NCI-H510A (cell line): ENCODE results near the gene AHDC1.
A peak's percentile ranks its signal among the peaks of the same experiment; 100 is the strongest.

Experiments used
- DNase-seq: peaks from one replicate; lab custom pipeline; 2025; lab: John Stamatoyannopoulos, UW

The AHDC1 gene

DNA sequence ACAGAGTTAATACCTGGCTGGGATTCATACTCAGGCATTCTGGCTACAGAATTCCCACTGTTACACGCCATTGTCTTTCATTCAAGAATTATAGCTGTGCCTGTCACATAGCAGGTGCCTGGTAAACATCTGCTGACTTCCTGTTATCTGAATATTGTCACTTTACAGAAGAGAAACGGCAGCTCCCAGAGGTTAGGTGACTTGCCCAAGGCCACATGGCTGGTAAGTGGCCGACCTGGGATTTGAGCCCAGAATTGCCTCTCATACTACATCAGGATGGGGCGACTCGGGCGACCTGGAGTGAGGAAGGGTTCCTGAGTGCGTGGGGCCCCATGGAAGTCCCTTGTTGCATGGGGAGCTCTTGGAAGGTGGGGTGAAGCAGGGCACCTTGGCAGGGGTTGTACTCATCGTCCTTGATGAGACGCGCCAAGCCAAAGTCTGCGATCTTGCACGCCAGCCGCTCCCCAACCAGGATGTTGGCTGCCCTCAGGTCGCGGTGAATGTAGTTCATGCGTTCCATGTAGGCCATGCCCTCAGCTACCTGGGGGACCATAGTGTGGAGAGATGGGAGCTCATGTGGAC, 10.2 kb upstream of the AHDC1 start:
- no peak for DNase-seq

DNA sequence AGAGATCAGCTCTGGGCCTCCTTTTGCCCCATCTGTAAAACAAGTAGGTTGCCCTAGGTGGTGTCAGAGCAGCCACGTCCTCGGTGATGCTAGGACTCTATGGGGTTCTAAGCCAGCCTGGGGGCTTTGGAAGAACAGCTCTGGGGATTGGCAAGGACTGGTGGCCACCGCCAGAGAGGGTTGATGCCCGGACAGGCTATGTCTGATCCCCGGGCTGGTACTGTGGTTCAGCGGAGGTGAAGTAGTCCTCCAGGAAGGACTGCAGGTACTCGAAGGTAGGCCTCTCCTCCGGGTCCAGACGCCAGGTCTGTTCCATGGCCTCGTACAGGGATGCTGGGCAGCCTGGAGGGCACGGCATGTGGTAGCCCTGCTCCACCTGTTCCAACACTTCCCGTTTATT, 8.8 kb upstream of the AHDC1 start:
- DNase-seq: no peak

DNA sequence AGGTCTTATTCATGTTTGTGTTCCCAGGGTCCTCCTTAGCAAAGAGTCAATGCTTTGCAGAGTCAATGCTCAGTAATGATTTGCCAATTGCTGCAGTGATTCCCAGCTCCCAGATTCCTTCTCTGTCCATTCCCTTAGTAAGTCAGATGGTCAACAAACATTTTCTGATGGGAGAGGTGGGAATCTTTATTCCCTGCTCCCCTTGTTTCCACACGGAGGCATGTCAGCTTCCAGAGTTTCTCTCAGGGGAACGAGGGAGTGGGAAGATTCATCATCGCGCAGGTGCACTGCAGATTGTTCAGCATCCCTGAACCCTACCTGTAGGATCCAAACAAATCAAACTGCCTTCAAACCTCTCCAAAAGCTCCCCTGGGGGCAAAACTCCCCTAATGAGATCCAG, 7.5 kb upstream of the AHDC1 start:
- no peak for DNase-seq

DNA sequence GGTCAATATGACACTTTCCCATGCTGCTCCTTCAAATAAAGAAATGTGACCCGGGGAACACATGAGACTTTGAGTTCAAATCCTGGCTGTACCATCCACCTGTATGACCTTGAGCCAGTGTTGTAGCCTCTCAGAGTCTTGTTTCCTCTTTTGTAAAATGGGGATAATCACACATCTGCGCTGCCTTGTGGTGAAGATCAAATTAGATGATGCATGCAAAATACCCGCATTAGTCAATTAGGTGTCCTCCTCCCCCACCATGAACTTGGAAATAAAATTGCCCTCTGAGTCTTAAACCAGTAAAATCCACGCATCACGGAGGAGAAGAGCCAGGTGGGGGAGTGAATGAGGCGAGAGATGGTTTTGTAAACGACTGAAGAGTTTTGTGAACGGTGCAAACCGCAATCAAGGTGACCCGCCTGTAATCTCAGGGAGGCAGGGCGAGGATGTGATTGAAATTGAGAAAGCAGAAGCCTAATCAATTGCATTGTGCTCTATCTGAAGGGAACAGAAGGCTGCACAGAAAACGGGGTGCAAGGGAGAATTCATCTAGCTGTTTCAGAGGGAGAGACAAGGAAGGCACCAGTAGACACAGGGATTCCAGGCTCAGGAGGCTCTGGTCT, 5.8 kb upstream of the AHDC1 start:
- DNase-seq: no peak

- DNase-seq: no peak
These were observed 5.2 kb upstream of the AHDC1 start for GRCh38 chr1:27609210-27609555.

- DNase-seq: no peak
These were observed 3.4 kb upstream of the AHDC1 start for GRCh38 chr1:27607239-27607804.

GRCh38 chr1:27606708-27607238, 2.8 kb upstream of the AHDC1 start:
- no peak for DNase-seq

DNA sequence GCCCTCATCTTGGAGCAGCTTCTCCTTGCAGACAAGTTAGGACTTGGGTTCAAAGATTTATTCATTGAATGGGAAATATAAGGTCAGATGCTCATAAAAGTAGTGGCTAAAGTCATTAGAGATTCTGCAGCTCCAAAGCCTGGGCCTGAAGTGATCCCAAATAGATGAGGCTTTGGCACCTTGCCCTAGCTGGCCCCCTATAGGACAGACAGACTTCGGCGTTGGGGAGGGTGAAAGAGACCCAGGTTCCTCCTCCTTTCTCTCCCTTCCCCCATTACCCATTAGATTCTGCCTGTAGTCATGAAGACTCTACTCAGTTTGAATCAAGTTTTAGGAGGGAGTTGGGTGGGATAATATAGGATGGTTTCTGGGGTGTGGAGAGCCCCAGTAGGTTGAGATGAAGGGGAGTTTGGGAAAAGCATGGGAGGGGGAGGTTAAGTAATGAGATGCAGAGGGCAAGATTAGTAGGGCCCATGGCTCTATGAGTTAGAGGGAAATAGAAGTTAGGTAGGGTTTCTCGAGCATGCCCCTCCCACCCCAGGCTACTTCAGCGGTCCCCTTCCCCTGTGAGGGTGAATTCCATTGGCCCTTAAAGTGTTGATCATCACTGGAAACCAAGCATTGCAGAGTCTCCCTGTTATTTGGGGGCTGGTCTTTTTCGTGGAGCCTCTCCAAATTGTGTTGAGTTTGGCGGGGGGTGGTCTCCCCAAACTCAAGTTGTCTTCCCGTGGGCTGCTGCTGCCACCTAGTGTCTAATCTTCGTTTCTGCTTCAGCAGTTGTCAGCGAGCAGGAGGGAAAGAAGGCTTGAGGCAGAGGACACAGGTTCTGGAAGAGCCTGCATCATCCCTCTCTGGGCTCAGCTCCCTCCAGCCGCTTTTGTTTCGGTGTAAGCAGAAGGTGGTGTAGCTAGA, 2.1 kb upstream of the AHDC1 start:
- DNase-seq: peak; percentile 39

DNA sequence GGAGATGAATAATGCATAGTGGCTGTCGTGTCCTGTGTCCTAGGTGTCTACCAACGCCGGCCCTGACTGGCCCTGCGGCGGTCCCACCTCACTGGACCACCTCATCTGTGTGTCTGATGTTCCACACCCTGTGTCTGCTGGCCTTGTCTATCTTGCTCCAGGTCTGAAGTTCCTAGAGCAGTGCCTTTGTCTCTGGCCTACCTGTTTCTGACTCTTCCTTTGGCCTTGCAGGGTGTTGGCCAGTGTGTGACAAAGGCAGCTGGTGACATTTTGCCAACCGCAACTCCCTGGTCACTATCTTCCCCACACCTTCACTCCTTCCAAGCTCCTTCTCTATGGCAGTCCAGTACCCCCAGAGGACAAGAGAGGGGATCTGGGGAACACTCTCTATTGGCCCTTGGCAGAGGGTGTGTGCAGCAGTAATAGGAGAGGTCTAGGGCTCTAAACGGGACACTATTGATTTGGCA, 1.4 kb upstream of the AHDC1 start:
- DNase-seq: no peak

DNA sequence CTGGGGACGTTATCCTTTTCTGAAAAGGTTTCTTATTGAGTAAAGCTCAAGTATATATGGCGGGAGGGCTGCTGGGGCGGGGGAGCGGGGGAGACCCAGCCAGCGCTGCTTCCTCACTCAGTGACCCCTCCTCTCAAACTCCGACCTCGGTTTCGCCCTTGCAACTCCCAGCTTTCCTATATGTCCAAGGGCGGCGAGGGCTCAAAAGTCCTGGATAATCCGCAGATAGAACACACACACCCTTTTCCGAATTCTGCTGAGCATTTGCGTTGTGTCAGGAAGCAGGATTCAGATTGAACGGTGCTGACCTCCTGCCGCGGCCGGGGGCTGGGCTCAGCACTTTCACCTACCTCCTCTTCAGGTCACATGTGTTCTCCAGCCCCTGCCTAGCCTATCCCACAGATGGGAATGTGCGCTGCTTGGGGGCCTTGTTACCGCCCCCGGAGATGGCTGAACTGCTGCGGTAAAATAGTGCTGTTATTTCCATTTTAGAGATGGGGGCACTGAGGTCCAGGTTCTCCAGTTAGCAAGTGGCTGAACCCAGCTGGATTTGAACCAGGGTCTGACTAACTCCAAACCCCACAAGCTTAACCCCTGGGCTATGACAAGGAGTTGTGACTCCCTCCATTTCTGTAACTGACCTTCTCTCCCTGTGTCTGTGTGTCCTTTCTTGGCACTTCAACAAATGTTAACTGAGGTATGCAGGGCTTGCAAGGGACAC, 795 bp upstream of the AHDC1 start:
- DNase-seq: no peak

- DNase-seq: no peak
These were observed 649 bp downstream of the AHDC1 start for GRCh38 chr1:27603309-27603680.

DNA sequence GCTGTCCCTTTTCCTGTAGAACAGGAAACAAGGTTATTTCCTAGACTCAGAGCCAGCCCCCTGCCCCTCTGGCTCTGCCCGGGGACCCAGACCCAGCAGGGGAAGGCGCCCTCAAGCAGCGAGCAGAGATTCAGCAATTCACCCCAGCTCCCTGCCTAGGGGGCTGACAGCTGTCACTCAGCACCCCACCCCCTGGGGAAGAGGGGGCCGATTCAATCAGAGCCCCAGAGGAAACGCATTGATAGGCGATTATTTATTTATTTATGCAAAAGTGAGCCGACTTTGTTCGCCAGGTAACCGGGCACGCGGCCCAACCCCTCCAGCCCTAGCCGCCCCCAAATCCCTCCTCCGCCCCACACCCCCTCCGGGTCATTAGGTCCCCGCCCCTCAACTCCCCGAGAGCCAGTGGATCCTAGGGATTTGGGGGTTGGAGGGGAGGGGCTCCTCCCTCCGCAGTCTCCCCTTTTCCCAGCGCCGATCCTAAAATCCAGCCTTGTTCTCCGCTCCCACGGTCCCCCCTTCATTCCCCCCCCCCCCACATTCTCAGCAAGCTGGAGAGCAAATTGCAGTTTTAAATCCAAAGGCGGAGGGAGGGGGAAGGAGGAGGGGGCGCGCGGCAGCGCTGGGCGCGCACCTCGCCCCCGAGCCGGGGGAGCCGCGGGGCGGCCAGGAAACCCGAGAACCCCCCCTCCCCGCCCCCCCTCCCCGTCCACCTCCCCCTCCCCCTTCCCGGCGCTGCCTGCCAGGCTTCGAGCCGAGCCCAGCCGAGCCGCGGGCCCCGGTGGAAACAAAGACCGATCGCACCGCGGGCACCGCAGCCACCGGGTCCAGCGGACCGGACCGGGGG, 1.3 kb downstream of the AHDC1 start:
- peak; percentile 19 for DNase-seq

DNA sequence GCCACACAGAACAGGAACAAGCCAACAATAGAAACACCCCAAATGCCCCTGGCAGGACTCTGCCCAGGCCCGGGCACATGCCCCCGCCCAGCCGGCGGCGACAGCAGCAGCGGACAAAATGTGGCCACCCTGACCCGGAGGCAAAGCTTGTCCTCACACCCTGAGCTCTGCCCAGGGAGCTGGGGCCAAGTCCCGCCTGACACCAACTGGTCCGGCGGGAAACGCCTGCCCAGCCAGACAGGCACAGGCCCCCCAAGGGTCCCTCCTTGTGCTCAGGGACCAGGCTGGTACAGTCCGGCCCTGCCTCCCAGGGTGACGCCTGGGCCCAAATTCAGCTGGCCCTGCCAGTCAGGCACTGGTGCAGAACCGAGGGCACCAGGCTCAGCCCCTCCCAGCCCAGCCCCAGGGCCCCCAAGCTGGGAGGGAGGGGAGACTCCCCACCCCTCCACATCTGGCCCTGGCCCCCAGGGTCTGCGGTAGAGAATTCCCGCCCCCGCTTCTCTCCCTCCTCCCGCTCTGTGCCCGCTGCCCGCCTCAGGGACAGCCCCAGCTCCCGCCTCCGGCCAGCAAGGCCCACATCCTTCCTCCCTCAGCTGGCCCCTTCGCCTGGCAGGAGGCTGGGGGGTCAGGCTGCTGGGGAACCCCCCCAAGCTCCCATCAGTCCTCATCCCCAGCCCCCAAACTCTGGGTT, 2.0 kb downstream of the AHDC1 start:
- DNase-seq: no peak

- DNase-seq: no peak
These were observed 2.6 kb downstream of the AHDC1 start for GRCh38 chr1:27601321-27601770.

DNA sequence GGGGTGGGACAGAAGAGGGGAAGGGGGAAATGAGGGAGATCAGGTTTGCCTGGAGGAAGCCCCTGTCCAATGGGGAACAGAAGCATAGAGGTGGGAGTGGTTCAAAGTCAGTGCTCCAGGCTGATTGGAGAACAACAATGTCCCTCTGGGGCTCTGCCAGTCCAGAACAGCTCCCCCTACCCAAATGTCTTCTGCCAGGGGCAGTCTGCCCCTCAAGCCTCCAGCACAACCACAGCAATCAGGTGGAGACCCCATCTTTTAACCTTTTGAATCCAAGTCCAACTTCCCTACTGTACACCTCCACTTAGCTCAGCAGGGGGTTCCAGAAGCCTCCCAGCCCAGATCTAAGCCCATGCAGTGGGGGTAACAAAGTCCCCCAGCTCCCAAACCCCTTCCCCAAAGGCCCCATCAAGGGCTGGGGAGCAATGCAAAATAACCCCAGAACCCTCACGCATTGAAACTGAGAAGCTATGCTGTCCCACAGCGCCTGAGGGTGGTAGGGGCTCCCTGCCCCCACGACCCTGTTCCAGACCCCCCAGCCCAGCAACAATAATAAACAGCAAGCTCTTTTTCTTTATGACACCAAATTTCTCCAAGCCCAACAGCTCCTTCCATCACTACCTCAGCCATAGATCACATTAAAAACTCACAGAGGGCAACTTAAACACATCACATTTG, 3.3 kb downstream of the AHDC1 start:
- no peak for DNase-seq

DNA sequence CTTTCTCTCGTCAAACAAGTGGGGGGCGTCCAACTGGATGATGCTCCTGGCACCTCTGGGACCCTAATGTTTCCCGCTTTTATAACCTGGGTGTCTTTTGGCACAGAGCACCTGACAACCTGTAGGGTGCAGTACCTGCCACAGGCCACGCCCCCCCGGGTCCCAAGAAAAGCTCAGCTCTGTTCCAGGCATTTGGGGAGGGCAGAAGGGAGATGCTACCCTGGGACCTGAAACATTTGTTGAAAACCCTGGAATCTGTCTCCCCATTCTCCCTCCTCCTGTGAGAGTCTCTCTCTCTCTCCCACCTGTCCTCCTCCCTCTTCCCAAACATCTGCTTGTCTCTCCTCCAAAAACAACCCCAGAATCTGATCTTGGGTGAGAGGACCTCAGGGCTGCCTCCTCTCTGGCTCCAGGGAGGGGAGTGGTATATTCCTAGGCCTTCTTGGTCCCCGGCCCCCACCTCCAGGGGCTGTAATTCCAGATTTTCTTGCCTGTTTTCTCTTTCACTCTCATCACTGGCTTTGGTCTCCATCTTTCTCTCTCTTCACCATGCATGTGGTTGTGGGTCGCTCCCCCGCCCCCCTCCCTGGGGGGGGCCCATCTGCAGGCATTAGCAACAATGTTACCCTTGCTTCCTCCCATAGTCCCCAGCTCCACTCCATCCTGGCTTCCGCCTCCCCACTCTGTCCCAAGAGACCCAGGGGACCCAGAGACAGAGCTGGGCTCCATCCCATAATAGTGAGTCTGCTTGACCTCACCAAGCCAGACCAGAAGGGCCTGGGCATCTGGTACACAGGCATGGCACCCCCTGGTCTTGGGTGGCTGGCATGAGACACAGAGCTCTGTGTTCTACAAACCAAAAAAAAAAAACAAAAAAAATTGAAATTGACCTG, 4.1 kb downstream of the AHDC1 start:
- peak; percentile 39 for DNase-seq

GRCh38 chr1:27598902-27599528, 4.9 kb downstream of the AHDC1 start:
- DNase-seq: peak; percentile 39

DNA sequence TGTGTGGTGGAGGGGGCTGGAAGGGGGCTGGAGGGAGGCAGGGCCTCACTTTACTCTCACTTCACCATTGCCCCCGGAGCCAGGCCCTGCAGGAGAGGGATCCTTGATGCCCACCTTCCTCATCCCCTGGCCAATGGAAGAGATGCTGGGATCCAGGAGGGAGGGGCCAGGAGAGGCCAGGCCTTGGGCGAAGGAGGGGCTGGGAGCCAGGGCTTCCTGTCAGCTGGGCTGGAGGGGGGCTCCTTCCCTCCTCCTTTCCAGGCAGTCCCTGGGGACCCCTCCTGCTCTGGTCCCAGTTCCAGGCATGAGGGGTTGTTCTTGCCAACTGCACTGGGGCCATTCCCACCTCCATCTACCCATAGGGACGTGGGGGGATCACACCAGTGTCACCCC, 5.7 kb downstream of the AHDC1 start:
- no peak for DNase-seq
